Aorta (tissue), 5 donors: Measurements from ENCODE around the gene HSD17B1. TPM values are rescaled to one million over a fixed set of nuclear protein-coding genes. Genes with fewer than 3 reads are reported as not detected.

Experiments
- ATAC-seq: fragments of 200-7000 bp; cut with Tn5 transposase; one replicate; pipeline ENCODE4 v1.9.1; 2022; ENCODE audit warnings: moderate library complexity; ENCODE audit not compliant: low FRiP score
- DNase-seq, 2 donors: peaks; one replicate each; pipeline ENCODE4 v3.0.0-alpha.2; 2020
- H3K27ac ChIP-seq, 2 donors: one replicate each; pipeline ENCODE4 v1.5.1; 2013; ENCODE audit warnings: low read length in 2 of 2, mild to moderate bottlenecking in 2 of 2, moderate library complexity in 2 of 2, control low read depth in 1 of 2, inconsistent platforms in 1 of 2, low read depth in 1 of 2
- H3K27me3 ChIP-seq, 2 donors: one replicate each; pipeline ENCODE4 v1.6.1; 2013; ENCODE audit warnings: control low read depth in 1 of 2, low read length in 1 of 2, mild to moderate bottlenecking in 1 of 2, moderate library complexity in 1 of 2; ENCODE audit not compliant: insufficient read depth in 2 of 2, control insufficient read depth in 1 of 2
- H3K36me3 ChIP-seq, 2 donors: one replicate each; pipeline ENCODE4 v1.6.1; 2013; ENCODE audit warnings: control low read depth in 1 of 2, low read length in 1 of 2, mild to moderate bottlenecking in 1 of 2; ENCODE audit not compliant: insufficient read depth in 2 of 2, control insufficient read depth in 1 of 2
- H3K4me1 ChIP-seq, 2 donors: one replicate each; pipeline ENCODE4 v1.6.1; 2013; ENCODE audit warnings: low read length in 2 of 2, control low read depth in 1 of 2, mild to moderate bottlenecking in 1 of 2, moderate library complexity in 1 of 2; ENCODE audit not compliant: insufficient read depth in 2 of 2, control insufficient read depth in 1 of 2
- H3K4me3 ChIP-seq, 2 donors: one replicate each; pipeline ENCODE4 v1.5.1; 2013; ENCODE audit warnings: low read length in 2 of 2, control low read depth in 1 of 2, mild to moderate bottlenecking in 1 of 2
- H3K9me3 ChIP-seq: one replicate; pipeline ENCODE4 v1.6.1; 2013; ENCODE audit warnings: mild to moderate bottlenecking, low read length; ENCODE audit not compliant: control insufficient read depth
- WGBS, 2 donors: extraction: QIAGEN DNeasy Blood & Tissue Kit; methylation state at CpG; one replicate each; pipeline ENCODE4 v1.1.7; 2013; 5-methylcytosine and 5-hydroxymethylcytosine counted together
- intact Hi-C, 2 donors: fragments of 100-400 bp; cut with DNase I; formaldehyde crosslinking; loops; one replicate each; pipeline versions ENCODE4 v1.14.2 to v1.15.0; 2022
- polyA plus RNA-seq, 2 donors: library from polyadenylated mRNA; stranded (reverse); fragments of 200-250 nt; gene quantifications; one replicate each; pipeline ENCODE4 v1.2.3, GENCODE V29; 2013
- total RNA-seq, 2 donors: library from RNA; stranded (reverse); fragmentation: NEBNext Ultra II Directional; extraction: Animal tissue kit (Norgen Biotek cat#: 25700); gene quantifications; one replicate each; pipeline ENCODE4 v1.2.1, GENCODE V29; 2021
- donor health status: healthy with polysubstance abuse.
- donor health status: Bipolar disorder and iron deficiency.
- donor health status: DM: no; HTN: no; CAD: no.
- donor health status: DM: no; HTN: no; CAD: no.
- donor health status: DM: yes; HTN: yes; CAD: no.

HSD17B1 gene
- total and polyA plus RNA-seq, 4 donors: 0.50 to 7.6 (median 0.97) TPM

DNA sequence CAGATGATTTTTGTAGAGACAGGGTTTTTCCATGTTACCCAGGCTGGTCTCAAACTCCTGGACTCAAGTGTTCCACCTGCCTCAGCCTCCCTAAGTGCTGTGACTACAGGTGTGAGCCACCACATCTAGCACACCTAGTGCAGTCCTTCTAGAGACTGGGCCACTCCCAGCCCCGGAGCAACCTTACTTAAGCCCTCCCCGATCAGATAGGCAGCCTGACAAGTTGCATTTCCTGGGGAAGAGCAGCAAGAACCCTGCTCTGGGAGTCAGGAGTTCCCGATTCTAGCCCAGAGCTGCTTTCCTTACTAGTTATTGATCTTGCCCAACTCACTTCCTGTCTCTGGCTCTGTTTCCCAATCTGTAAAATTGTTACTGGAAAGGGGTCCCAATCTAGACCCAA lies 23.7 kb upstream of the HSD17B1 start:
- H3K4me1 ChIP-seq: no peaks in the 10 kb centered on the region

DNA sequence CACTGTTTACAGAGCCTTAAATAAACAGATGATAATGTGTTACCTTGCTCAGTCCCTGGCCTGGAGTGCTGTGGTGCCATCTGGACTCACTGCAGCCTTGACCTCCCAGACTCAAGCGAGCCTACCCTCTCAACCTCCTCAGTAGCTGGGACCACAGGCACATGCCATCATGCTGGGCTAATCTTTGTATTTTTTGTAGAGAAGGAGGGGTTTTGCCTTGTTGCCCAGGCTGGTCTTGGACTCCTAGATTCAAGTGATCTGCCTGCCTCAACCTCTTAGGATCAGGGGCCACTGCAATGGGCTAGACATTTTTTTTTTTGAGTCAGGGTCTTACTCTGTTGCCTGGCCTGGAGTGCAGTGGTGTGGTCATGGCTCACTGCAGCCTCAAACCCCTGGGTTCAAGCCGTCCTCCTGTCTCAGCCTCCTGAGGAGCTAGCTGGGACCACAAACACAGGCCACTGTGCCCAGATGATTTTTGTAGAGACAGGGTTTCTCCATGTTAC lies 21.7 kb upstream of the HSD17B1 start:
- Histone ChIP-seq H3K4me3 (no peak overlapping the region), H3K27ac (peak overlapping the region in 1 of 2 donors; percentile 17), H3K27me3 (no peaks in the 10 kb centered on the region), H3K4me1 (no peaks in the 10 kb centered on the region), H3K9me3 (no peaks in the 10 kb centered on the region), H3K36me3 (no peaks in the 10 kb centered on the region)
- intact Hi-C loops: no loop called here
- WGBS, 2 donors: 85 to 89% methylated on average over 2 of the region's 2 CpGs
- ATAC-seq: no peak
- DNase-seq: no peak

More for the DNA sequence above, 23.7 kb upstream of the HSD17B1 start:
- no peak for ATAC-seq
- intact Hi-C loops: no loop called here
- Histone ChIP-seq H3K4me3 (no peak overlapping the region), H3K27me3 (no peaks in the 10 kb centered on the region), H3K36me3 (no peaks in the 10 kb centered on the region), H3K27ac (no peak overlapping the region), H3K9me3 (no peaks in the 10 kb centered on the region)
- DNase-seq: peak in 1 of 2 donors; percentile 29
- 81 to 89% methylated on average over 3 of the region's 3 CpGs for WGBS, 2 donors

DNA sequence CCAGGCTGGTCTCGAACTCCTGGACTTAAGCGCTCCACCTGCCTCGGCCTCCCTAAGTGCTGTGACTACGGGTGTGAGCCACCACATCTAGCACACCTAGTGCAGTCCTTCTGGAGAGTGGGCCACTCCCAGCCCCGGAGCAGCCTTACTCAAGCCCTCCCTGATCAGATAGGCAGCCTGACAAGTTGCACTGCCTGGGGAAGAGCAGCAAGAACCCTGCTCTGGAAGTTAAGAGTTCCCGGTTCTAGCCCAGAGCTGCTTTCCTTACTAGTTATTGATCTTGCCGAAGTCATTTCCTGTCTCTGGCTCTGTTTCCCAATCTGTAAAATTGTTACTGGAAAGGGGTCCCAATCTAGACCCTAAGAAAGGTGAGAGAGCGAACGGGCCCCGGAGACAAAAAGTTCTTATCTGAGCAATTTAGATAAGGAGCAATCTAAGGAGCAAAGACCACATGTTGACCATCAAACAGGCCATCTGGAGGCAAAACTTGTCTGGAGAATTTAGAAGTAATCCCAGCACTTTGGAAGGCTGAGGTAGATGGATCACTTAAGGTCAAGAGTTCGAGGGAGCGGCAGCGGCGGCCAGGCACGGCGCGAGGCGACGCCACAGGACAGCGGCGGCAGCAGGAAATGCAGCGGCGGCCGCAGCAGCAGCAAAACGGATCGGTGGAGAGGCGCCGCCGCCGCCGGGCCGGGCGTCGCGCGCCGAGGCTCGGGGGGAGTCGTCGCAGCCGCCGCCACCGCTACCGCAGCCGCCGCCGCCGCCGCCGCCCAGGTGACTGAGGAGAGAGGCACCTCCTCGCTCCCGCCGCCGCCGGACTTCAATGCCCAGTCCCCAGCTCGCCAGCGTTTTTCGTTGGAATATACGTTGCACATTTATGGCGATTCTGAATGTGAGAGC lies 21.0 kb upstream of the HSD17B1 start:
- Histone ChIP-seq H3K4me3 (peak overlapping the region; percentile 21 to 52), H3K27me3 (no peaks in the 10 kb centered on the region), H3K4me1 (no peaks in the 10 kb centered on the region), H3K27ac (peak overlapping the region; percentile 69 to 85), H3K9me3 (no peaks in the 10 kb centered on the region), H3K36me3 (no peaks in the 10 kb centered on the region)
- 12 to 25% methylated on average over 28 to 60 of the region's 60 CpGs for WGBS, 2 donors
- DNase-seq (peak; percentile 78 to 88), ATAC-seq (peak; percentile 34)
- intact Hi-C loops: no loop called here

- intact Hi-C loops: loop anchor here in 1 of 2 donors (1.0 kb wide), 1 partner anchor 19 kb away; no protein-coding TSS in a partner anchor
- peak overlapping the region in 1 of 2 donors; percentile 87 for H3K27ac ChIP-seq
- no peaks in the 10 kb centered on the region for H3K27me3 ChIP-seq
- ATAC-seq (no peak), DNase-seq (no peak)
- no peak overlapping the region for H3K4me3 ChIP-seq
- H3K36me3 ChIP-seq: no peaks in the 10 kb centered on the region
- 40% methylated on average over 26 of the region's 26 CpGs for WGBS, 2 donors
- H3K9me3 ChIP-seq: no peaks in the 10 kb centered on the region
- no peaks in the 10 kb centered on the region for H3K4me1 ChIP-seq
These were observed 17.3 kb upstream of the HSD17B1 start for GRCh38 chr17:42535155-42536047.

DNA sequence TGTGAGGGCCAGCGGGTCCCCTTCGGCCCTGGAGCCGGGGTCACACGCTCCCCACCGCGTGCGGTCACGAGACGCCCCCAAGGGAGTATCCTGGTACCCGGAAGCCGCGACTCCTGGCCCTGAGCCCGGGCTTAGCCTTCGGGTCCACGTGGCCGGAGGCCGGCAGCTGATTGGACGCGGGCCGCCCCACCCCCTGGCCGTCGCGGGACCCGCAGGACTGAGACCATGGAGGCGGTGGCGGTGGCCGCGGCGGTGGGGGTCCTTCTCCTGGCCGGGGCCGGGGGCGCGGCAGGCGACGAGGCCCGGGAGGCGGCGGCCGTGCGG lies 16.7 kb upstream of the HSD17B1 start, which contains the start of gene NAGLU:
TSS of gene NAGLU (plus strand) at position 194 of the 324 bp plus-strand sequence. CDS start at position 226, 32 bp downstream.
- 1% methylated on average over 31 to 40 of the region's 40 CpGs for WGBS, 2 donors
- no peaks in the 10 kb centered on the region for H3K9me3 ChIP-seq
- intact Hi-C loops: loop anchor here in 1 of 2 donors (1.0 kb wide), 1 partner anchor 18 kb away; no protein-coding TSS in a partner anchor
- no peaks in the 10 kb centered on the region for H3K36me3 ChIP-seq
- peak; percentile 99 for DNase-seq
- peak within 1 kb of the TSS in 1 of 2 donors; percentile 87 for H3K27ac ChIP-seq
- peak within 1 kb of the TSS; percentile 77 to 81 for H3K4me3 ChIP-seq
- peak; percentile 93 for ATAC-seq
- no peaks in the 10 kb centered on the region for H3K27me3 ChIP-seq
- H3K4me1 ChIP-seq: no peaks in the 10 kb centered on the region

GRCh38 chr17:42536372-42537155 lies 16.2 kb upstream of the HSD17B1 start:
- Histone ChIP-seq H3K36me3 (peaks cover 0 to 3% of the 10 kb centered on the region in 2 donors), H3K9me3 (no peaks in the 10 kb centered on the region), H3K27me3 (no peaks in the 10 kb centered on the region), H3K27ac (peak overlapping the region in 1 of 2 donors; percentile 55), H3K4me3 (peak overlapping the region; percentile 77 to 81), H3K4me1 (no peaks in the 10 kb centered on the region)
- intact Hi-C loops: loop anchor here in 1 of 2 donors (1.0 kb wide), 1 partner anchor 18 kb away; no protein-coding TSS in a partner anchor
- DNase-seq (peak; percentile 93 to 96), ATAC-seq (peak; percentile 77)
- WGBS, 2 donors: 1% methylated on average over 48 to 65 of the region's 65 CpGs

DNA sequence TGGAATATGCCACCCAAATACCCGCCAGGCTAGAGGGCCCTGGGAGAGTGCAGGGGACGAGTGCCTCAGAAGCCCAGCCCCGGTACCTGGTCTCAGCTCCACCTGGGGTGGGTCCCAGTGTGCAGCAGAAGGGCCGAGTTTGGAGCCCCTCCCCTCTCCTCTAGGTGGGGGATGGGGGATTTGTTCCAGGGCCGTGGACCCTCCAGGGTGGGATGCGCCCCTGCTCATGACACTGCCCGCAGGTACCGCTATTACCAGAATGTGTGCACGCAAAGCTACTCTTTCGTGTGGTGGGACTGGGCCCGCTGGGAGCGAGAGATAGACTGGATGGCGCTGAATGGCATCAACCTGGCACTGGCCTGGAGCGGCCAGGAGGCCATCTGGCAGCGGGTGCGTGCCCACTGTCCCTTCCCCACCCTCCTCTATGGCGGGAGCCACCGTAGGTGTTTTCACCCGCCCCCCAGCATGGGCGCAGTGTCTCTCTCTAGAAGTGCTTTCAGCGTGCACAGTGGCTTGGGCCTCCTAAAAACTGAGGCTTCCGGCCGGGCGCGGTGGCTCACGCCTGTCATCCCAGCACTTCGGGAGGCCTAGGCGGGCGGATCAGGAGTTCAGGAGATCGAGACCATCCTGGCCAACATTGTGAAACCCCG lies 15.4 kb upstream of the HSD17B1 start:
- no peaks in the 10 kb centered on the region for H3K4me1 ChIP-seq
- no peaks in the 10 kb centered on the region for H3K27me3 ChIP-seq
- ATAC-seq (peak; percentile 1), DNase-seq (no peak)
- intact Hi-C loops: no loop called here
- peaks cover 0 to 4% of the 10 kb centered on the region in 2 donors for H3K36me3 ChIP-seq
- no peaks in the 10 kb centered on the region for H3K9me3 ChIP-seq
- peak overlapping the region in 1 of 2 donors; percentile 2 for H3K4me3 ChIP-seq
- 84% methylated on average over 30 to 31 of the region's 31 CpGs for WGBS, 2 donors
- peak overlapping the region in 1 of 2 donors; percentile 55 for H3K27ac ChIP-seq
